IgD-negative memory B cell (primary cell): Measurements from ENCODE around the gene TBC1D8. TPM values are rescaled to one million over a fixed set of nuclear protein-coding genes. Genes with fewer than 3 reads are reported as not detected.

Experiments used
- H3K27ac Mint-ChIP-seq, 3 donors: one replicate each; pipeline ENCODE4 v1.8.0; 2020 to 2022; ENCODE audit warnings: mild to moderate bottlenecking in 3 of 3, mixed read lengths in 3 of 3, moderate library complexity in 1 of 3
- H3K27me3 Mint-ChIP-seq: one replicate; pipeline ENCODE4 v1.8.0; 2021; ENCODE audit warnings: mixed read lengths
- H3K36me3 Mint-ChIP-seq: one replicate; pipeline ENCODE4 v1.8.0; 2020; ENCODE audit warnings: mild to moderate bottlenecking, mixed read lengths
- H3K4me1 Mint-ChIP-seq, 3 donors: one replicate each; pipeline ENCODE4 v1.8.0; 2020 to 2022; ENCODE audit warnings: mixed read lengths in 3 of 3, mild to moderate bottlenecking in 1 of 3
- H3K4me3 Mint-ChIP-seq, 4 donors: one replicate each; pipeline ENCODE4 v1.8.0; 2020 to 2022; ENCODE audit warnings: mild to moderate bottlenecking in 4 of 4, mixed read lengths in 4 of 4, moderate library complexity in 3 of 4
- H3K9me3 Mint-ChIP-seq, 3 donors: one replicate each; pipeline ENCODE4 v1.8.0; 2020 to 2021; ENCODE audit warnings: mixed read lengths in 3 of 3, mild to moderate bottlenecking in 1 of 3
- polyA plus RNA-seq: library from polyadenylated mRNA; unstranded; fragments of 300-500 nt; fragmentation: Illumina TruSeq; gene quantifications from one replicate; pipeline ENCODE4 v1.2.3, GENCODE V29; 2021

Gene TBC1D8
- polyA plus RNA-seq, 1 donor from 2014 or later = 0.78 TPM

GRCh38 chr2:101032084-101032776, 119.0 kb downstream of the TBC1D8 start:
- H3K27me3 Mint-ChIP-seq = no peaks in the 10 kb centered on the region
- no peaks in the 10 kb centered on the region for H3K9me3 Mint-ChIP-seq
- no peaks in the 10 kb centered on the region for H3K4me1 Mint-ChIP-seq

GRCh38 chr2:101030866-101031554, 120.2 kb downstream of the TBC1D8 start:
- no peaks in the 10 kb centered on the region for H3K9me3 Mint-ChIP-seq
- no peaks in the 10 kb centered on the region for H3K36me3 Mint-ChIP-seq
- H3K4me3 Mint-ChIP-seq = no peak overlapping the region
- H3K4me1 Mint-ChIP-seq = no peaks in the 10 kb centered on the region
- no peaks in the 10 kb centered on the region for H3K27me3 Mint-ChIP-seq
- H3K27ac Mint-ChIP-seq = no peak overlapping the region

More at GRCh38 chr2:101032084-101032776, 119.0 kb downstream of the TBC1D8 start:
- Mint-ChIP-seq H3K36me3 (no peaks in the 10 kb centered on the region), H3K27ac (no peak overlapping the region), H3K4me3 (no peak overlapping the region)

GRCh38 chr2:101027852-101028251, 123.3 kb downstream of the TBC1D8 start:
- H3K4me3 Mint-ChIP-seq = no peak overlapping the region
- no peaks in the 10 kb centered on the region for H3K9me3 Mint-ChIP-seq
- no peak overlapping the region for H3K27ac Mint-ChIP-seq
- H3K4me1 Mint-ChIP-seq = peaks cover 0 to 3% (median 0%) of the 10 kb centered on the region in 3 donors
- H3K36me3 Mint-ChIP-seq = no peaks in the 10 kb centered on the region
- no peaks in the 10 kb centered on the region for H3K27me3 Mint-ChIP-seq

- Mint-ChIP-seq H3K36me3 (no peaks in the 10 kb centered on the region), H3K27ac (no peak overlapping the region), H3K27me3 (no peaks in the 10 kb centered on the region), H3K4me1 (peaks cover 0 to 3% (median 0%) of the 10 kb centered on the region in 3 donors), H3K9me3 (no peaks in the 10 kb centered on the region), H3K4me3 (no peak overlapping the region)
These were observed 124.2 kb downstream of the TBC1D8 start for GRCh38 chr2:101026923-101027469.

- peaks cover 0 to 3% (median 0%) of the 10 kb centered on the region in 3 donors for H3K4me1 Mint-ChIP-seq
- H3K4me3 Mint-ChIP-seq = no peak overlapping the region
- no peaks in the 10 kb centered on the region for H3K36me3 Mint-ChIP-seq
- H3K27ac Mint-ChIP-seq = no peak overlapping the region
- H3K27me3 Mint-ChIP-seq = no peaks in the 10 kb centered on the region
- H3K9me3 Mint-ChIP-seq = no peaks in the 10 kb centered on the region
These were observed 124.9 kb downstream of the TBC1D8 start for GRCh38 chr2:101026253-101026701.

- no peak overlapping the region for H3K4me3 Mint-ChIP-seq
- H3K9me3 Mint-ChIP-seq = no peaks in the 10 kb centered on the region
- peaks cover 0 to 3% (median 0%) of the 10 kb centered on the region in 3 donors for H3K4me1 Mint-ChIP-seq
- peaks cover 2% of the 10 kb centered on the region for H3K36me3 Mint-ChIP-seq
- no peaks in the 10 kb centered on the region for H3K27me3 Mint-ChIP-seq
- H3K27ac Mint-ChIP-seq = no peak overlapping the region
These were observed 125.6 kb downstream of the TBC1D8 start for GRCh38 chr2:101025561-101025960.

- H3K27ac Mint-ChIP-seq = no peak overlapping the region
- H3K4me3 Mint-ChIP-seq = no peak overlapping the region
- peaks cover 3% of the 10 kb centered on the region for H3K36me3 Mint-ChIP-seq
- H3K9me3 Mint-ChIP-seq = no peaks in the 10 kb centered on the region
- no peaks in the 10 kb centered on the region for H3K27me3 Mint-ChIP-seq
- peaks cover 0 to 4% (median 3%) of the 10 kb centered on the region in 3 donors for H3K4me1 Mint-ChIP-seq
These were observed 127.7 kb downstream of the TBC1D8 start for GRCh38 chr2:101023327-101024107.

GRCh38 chr2:101022221-101022620, 129.0 kb downstream of the TBC1D8 start:
- Mint-ChIP-seq H3K4me3 (no peak overlapping the region), H3K27me3 (no peaks in the 10 kb centered on the region), H3K36me3 (peaks cover 3% of the 10 kb centered on the region), H3K4me1 (peaks cover 0 to 4% (median 3%) of the 10 kb centered on the region in 3 donors), H3K9me3 (no peaks in the 10 kb centered on the region), H3K27ac (no peak overlapping the region)

- Mint-ChIP-seq H3K9me3 (no peaks in the 10 kb centered on the region), H3K4me1 (peaks cover 0 to 4% (median 3%) of the 10 kb centered on the region in 3 donors), H3K27ac (no peak overlapping the region), H3K27me3 (no peaks in the 10 kb centered on the region), H3K36me3 (peaks cover 3% of the 10 kb centered on the region), H3K4me3 (no peak overlapping the region)
These were observed 132.2 kb downstream of the TBC1D8 start for GRCh38 chr2:101018934-101019333.

GRCh38 chr2:101017371-101017770, 133.8 kb downstream of the TBC1D8 start:
- Mint-ChIP-seq H3K27ac (no peak overlapping the region), H3K4me3 (no peak overlapping the region), H3K4me1 (peaks cover 4 to 6% (median 4%) of the 10 kb centered on the region in 3 donors), H3K9me3 (no peaks in the 10 kb centered on the region), H3K36me3 (peaks cover 3% of the 10 kb centered on the region), H3K27me3 (no peaks in the 10 kb centered on the region)

GRCh38 chr2:101014264-101014857, 136.8 kb downstream of the TBC1D8 start:
- Mint-ChIP-seq H3K4me3 (no peak overlapping the region), H3K9me3 (no peaks in the 10 kb centered on the region), H3K27me3 (no peaks in the 10 kb centered on the region), H3K27ac (no peak overlapping the region), H3K4me1 (peaks cover 4 to 21% (median 12%) of the 10 kb centered on the region in 3 donors), H3K36me3 (no peaks in the 10 kb centered on the region)

GRCh38 chr2:101012706-101013181, 138.4 kb downstream of the TBC1D8 start:
- Mint-ChIP-seq H3K27ac (peak overlapping the region in 1 of 3 donors; percentile 65), H3K36me3 (no peaks in the 10 kb centered on the region), H3K4me3 (peak overlapping the region in 1 of 4 donors; percentile 82), H3K4me1 (peaks cover 2 to 21% (median 14%) of the 10 kb centered on the region in 3 donors), H3K27me3 (no peaks in the 10 kb centered on the region), H3K9me3 (no peaks in the 10 kb centered on the region)

GRCh38 chr2:101012054-101012705, 139.0 kb downstream of the TBC1D8 start:
- Mint-ChIP-seq H3K4me3 (peak overlapping the region in 1 of 4 donors; percentile 82), H3K27me3 (no peaks in the 10 kb centered on the region), H3K9me3 (no peaks in the 10 kb centered on the region), H3K4me1 (peaks cover 2 to 21% (median 14%) of the 10 kb centered on the region in 3 donors), H3K36me3 (no peaks in the 10 kb centered on the region), H3K27ac (peak overlapping the region in 1 of 3 donors; percentile 65)

- Mint-ChIP-seq H3K27ac (peak overlapping the region in 1 of 3 donors; percentile 86), H3K27me3 (no peaks in the 10 kb centered on the region), H3K4me3 (peak overlapping the region in 1 of 4 donors; percentile 14), H3K4me1 (peaks cover 2 to 24% (median 14%) of the 10 kb centered on the region in 3 donors), H3K9me3 (no peaks in the 10 kb centered on the region), H3K36me3 (no peaks in the 10 kb centered on the region)
These were observed 140.0 kb downstream of the TBC1D8 start for GRCh38 chr2:101011152-101011551.
